ENCODE data around the gene VDAC2.
"Not testable (repeated sequence)": the region's sequence is repeated elsewhere in the genome, so short reads cannot be mapped to it uniquely, and the experiment has no call there.

Gene VDAC2, protein sequence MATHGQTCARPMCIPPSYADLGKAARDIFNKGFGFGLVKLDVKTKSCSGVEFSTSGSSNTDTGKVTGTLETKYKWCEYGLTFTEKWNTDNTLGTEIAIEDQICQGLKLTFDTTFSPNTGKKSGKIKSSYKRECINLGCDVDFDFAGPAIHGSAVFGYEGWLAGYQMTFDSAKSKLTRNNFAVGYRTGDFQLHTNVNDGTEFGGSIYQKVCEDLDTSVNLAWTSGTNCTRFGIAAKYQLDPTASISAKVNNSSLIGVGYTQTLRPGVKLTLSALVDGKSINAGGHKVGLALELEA

DNA sequence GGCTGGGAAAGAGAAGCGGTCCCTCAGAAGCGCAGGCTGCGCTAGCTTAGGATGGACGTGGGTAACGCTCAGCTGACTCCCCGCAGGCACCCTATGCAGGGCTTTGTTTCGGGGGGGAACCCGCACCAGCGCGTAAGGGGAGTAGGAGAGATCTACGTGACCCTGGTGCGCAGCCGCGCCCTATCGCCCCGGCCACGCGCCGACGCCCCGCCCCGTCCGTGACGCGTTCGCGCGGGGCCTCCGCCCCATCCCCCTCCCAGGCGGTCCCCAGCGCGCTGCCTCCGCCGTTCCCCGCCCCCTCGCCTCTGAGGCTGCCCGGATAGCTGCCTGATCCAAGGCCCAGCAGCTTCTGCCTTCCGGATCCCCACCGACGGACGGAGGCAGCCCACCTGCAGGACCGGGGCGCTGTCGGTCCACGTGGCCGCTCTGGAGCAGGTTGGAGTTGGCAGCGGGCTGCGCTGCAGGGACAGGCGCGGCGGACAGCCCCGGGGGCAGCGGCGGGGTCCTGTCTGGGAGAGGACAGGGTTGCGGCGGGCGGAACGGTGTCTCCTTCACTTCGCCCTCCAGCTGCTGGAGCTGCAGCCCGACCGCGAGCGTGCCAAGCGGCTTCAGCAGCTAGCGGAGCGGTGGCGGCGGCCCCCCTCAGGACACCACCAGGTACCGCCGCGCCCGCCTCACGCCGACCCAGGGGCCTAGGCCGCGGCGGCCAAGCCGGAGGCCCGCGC lies at the start of gene VDAC2:
VDAC2 (plus strand) TSS at position 515 of the 725 bp plus-strand sequence. CDS start 363 bp downstream, outside the sequence.
- peak; percentile 47 to 69 for DNase-seq

DNA sequence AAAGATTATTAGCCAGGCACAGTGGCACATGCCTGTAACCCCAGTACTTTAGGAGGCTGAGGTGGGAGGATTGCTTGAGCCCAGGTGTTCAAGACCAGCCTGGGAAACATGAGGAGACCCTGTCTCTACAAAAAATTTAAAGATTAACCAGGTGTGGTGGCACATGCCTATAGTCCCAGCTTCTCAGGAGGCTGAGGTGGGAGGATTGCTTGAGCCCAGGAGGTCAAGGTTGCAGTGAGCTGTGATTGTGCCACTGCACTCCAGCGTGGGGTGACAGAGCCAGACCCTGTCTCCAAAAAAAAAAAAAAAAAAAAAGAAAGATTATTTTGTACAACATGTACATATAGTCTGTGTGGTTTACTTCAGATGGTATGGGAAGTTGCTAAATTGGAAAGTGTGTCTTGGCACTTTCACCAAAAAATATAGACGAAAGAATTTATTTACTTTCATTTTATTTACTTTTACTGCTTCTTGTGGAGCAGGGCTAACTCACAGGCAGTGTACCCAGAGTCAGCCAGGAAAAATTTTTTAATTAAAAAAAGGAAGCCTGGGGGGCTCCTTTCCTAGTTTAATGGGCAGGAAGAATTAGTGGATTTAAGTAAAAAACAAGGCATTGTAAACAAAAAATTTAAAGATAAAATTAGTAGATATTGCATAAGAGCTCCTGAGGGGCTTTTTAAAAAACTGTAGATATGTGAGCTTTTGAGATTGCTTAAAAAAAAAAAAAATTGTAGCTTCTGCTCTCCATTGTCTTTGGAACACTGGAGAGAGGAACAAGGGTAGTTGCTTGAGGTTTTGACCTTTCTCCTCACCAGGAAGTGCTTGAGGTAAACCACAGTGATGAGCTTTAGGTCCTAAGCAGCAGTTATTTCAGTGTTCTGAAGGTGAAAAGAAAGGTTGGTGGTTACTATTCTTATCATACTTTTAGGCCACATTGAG lies 44.6 kb upstream of the VDAC2 start:
- DNase-seq, result no peak

DNA sequence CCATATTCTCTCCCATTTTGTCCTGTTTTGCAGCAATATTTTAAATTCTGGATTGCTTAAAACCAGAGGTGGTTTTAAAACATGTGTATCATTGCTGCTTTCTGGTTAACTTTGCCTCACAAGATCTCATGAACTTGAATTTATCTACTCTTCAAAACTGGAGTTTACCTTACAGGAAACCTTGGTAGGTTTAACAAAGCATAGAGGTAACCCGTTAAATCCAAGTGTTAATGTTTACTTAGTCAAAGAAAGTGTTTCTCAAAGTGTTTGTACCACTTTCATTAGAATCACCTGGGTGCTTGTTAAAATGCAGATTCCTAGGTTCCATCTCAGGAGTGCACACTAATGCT lies 44.0 kb upstream of the VDAC2 start:
- DNase-seq, result no peak

DNA sequence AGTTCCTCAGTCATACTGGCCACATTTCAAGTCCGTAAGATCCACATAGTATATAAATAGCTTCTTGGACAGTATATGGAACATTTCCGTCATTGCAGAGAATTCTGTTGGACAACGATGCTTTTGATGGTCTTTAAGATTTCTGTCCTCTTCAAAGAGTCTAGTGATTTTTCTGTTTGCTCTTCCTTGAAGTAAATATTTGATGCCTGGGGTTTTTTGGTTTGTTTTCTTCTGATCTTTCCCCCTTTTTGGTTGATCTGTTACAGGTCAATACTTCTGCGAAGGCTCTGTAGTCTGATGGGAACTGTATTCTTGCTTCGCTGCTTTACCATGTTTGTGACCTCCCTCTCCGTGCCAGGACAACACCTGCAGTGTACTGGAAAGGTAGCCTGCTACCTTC lies 42.3 kb upstream of the VDAC2 start:
- no peak for DNase-seq

DNA sequence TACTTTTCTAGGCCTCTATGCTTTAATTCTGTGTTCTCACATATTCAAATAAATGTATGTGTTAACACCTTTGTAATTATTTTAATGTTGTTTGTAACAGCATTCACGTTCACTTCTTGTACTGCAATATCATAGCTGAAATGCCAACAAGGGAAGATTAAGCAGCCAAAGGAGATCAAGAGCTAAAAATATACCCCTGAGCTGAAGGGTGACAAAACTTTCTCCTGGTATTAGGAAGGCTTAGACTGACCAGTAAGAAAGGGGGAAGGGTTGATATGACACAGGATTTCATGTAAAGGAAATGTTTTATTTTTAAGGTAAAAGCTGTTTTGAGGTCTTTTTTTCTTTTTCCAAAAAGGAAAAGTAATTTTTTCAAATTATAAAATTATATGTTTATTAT lies 40.4 kb upstream of the VDAC2 start:
- DNase-seq, result no peak

DNA sequence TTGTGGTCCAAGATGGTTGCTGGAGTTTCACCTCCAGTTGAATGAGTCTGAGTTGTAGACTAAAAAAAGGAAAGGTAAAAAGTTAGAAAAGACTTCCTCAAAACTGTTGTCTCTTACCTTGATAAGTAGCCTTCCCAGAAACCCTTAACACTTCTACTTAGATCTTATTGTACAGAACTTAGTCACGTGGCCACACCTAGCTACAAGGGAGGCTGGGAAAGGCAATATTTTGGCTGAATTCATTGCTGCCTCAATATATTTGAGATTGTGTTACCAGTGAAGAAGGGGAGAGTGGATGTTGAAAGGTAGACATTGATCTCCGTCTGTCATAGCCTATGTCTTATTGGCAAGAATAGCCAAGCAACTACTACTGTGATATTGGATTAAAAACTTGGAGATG lies 35.5 kb upstream of the VDAC2 start:
- DNase-seq, result no peak

DNA sequence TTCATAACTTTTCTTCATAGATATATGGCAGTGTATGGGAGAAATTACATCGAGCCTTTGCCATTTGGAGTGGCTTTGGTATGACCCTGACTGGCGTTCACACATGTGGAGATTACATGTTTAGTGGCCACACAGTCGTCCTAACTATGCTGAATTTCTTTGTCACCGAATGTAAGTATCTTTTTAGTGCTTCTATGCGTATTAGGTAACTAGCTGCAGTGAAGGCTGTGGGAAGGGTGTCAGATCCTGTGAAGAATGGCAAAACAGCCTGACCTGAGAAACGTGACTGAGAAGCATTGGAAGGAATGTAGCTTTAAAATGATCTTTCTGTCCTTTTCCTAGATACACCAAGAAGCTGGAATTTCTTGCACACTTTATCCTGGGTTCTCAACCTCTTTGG lies 34.5 kb upstream of the VDAC2 start:
- no peak for DNase-seq

DNA sequence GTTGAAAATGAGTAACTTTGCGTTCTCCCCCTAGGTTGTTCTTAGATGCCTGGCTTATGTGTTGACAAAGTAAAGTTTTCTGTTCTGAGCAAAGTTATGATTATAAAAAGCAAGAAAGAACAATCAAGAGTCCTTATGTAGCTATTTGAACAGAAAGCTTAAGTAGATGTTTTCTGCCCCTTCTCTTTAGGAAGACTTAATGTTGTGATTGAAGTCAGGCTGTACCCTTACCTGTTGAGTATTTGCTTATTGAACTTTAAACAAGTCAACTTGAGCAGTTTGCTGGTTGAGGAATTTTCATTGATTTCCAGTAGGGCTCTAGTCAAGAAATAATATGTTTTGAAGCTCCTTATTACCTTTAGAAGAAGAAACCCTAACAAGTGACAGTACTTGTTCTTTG lies 33.9 kb upstream of the VDAC2 start:
- no peak for DNase-seq

DNA sequence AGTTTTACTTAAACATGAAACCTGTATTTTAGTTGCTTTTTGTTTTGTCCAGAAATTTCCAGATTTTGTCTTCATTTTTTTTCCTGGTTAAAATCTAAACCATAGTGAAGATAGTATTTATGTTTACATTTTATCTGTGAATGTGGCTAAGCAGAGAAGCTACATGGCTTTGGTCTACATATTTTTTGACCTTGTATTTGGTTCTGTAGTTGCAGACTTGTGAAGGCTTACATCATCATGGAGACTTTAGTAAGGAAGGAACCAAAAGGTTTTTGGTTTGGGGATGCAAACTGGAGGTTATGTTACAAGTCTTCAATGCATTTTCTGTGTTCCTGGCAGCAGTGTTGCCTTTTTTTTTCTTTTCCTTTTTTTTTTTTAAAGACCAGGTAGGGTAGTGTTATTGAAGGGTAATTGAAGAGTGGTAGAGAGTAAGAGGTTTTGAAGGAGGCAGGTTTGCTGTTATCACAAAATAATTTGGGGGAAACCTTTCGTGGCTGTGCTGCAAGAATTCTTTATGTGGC lies 30.9 kb upstream of the VDAC2 start:
- no peak for DNase-seq

DNA sequence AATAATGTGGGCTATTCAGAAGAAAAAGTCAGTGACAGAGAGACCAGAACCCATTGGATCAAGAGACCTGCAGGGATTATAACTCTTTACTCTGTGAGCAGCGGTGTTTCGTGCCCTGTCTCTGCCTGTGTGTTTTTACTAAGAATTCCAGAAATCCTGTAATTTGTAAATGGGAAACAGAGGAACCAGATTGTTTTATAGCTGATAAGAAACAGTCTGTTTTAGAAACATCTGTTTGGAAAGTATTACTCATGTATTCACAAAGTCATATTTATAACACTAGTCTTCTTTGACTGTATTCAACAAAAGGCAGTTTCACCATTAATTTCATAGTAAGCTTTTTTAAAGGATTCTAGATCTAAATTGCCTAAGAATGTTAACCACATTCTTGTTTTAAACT lies 30.0 kb upstream of the VDAC2 start:
- DNase-seq, result no peak

DNA sequence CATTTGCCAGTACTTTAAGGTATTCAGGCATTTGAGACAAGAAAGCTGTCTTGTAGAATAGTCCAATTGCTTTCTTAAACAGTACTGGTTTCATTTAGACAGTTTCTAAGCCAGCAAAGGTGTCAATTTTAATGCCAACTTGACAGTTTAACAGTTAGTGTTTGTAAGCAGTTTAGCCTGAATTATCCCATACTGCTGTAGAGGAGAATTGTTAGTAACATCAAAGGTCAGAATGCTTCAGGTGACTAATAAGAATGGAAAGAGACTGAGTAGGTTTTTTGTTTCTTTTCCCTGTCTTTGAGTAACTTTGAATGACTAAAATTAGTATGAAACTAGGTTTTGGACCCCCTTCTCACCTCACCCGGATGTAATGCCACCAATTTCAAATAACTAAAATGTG lies 29.5 kb upstream of the VDAC2 start:
- no peak for DNase-seq

DNA sequence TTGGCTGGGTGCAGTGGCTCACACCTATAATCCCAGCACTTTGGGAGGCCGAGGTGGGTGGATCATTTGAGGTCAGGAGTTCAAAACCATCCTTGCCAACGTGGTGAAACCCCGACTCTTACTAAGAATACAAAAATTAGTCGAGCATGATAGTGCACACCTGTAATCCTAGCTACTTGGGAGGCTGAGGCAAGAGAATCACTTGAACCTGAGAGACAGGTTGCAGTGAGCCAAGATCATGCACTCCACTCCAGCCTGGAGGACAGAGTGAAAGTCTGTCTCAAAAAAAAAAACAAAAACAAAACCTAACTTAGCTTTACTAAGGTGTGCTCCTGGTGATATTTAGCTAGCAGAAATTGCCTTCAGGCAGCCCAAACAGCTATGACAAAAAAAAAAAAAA lies 24.3 kb upstream of the VDAC2 start:
- DNase-seq, result no peak

DNA sequence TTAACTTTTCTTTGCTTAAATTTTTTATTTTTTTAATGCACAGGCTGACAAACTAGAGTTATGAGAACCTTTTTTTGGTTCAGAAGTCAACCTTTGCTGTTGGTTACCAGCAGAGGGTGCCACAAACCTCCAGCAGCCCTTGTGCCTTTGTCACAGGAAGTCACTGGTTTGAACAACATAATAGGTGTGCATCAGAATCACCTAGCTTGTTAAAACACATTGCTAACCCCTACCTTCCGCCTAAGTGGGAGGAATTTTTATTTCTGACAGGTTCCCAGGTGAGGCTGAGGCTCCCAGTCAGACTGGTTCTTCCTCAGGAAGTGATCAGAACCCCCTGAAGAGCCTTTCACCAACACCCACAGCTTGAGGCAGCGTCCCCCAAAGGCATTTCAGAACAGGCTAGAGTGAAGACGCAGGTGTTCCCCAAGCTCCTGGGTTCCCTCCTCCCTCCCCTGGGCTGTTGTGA lies 22.6 kb upstream of the VDAC2 start:
- peak in 1 of 2 experiments; percentile 10 for DNase-seq

DNA sequence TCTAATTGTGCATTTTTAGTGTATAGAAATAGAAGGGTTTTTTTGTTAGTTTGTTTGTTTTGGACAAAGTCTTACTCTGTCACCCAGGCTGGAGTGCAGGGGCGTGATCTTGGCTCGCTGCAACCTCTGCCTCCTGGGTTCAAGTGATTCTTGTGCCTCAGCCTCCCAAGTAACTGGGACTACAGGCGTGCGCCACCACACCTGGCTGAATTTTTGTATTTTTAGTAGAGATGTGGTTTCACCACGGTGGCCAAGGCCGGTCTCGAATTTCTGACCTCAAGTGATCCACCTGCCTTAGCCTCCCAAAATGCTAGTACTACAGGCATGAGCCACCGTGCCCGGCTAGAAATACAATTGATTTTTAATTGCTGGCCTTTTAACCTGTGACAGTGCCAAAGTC lies 22.1 kb upstream of the VDAC2 start:
- DNase-seq, result not testable (repeated sequence)

DNA sequence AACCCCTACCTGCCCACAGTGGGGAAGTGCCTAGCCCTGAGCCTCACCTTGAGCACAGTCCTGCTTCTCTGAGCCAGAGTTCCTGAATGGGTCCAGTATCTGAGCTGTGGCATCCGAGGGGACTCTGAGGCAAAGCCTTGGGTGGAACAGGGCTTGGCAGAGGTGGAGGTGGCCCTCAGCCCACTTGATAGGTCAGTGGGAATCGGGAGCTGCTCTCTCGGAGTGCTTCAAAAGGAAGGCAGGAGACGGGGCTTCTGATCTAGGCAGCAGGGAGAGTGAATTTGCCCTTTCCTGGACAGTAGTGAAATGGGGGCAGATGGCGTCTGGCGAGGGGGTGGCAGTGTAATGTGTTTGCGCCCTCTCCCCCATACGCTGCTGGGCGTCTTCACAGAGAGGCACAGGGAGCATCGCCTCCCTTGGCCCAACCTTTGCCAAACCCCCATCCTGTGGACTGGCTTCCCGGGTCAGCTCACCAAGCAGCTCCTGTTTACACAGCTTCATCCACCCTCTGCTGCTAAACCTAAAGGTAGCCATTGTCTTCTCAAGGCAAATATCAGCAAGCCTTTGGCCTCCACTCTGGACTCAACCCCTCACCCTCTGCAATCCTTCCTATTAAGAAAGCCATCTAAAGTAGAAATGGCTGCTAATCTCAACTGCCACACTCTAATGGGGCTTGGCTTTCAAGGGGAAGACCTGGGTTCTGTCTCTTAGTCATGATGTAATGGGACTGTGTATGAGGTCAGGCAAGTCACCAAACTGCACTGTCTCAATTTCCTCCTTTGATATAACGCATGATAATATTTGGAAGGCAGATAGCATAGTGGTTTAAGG lies 21.1 kb upstream of the VDAC2 start:
- DNase-seq, result no peak

DNA sequence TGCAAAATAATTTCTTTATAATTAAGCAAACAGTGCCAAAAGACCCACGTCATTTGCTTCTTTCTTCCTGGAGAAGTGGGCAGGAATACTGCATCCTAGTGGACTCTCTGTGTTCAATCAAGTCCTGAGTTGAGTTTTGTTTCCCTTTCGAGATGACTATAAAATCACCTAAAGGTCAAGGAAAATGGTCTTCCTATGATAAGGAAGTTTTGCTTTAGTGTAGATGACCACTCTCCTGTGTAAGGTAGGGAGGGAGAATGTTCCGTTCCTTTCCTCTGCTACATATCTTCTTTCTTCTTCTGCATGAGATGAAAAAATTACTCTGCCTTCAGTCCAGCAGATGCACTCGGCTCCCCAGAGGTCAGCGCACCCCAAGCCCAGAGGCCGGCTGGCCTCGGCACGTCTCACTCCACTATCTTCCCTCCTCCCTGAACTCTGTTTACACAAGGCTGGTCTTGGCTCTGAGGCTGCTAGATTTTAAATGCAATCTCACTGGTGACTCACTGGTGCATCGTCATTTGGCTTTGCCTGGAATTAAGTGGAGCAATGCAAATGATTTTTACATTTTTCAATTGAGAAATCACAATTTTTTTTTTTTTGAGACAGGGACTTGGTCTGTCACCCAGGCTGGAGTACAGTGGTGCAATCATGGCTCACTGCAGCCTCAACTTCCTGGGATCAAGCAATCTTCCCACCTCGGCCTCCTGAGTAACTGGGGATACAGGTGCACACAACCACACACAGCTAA lies 18.6 kb upstream of the VDAC2 start:
- no peak for DNase-seq

DNA sequence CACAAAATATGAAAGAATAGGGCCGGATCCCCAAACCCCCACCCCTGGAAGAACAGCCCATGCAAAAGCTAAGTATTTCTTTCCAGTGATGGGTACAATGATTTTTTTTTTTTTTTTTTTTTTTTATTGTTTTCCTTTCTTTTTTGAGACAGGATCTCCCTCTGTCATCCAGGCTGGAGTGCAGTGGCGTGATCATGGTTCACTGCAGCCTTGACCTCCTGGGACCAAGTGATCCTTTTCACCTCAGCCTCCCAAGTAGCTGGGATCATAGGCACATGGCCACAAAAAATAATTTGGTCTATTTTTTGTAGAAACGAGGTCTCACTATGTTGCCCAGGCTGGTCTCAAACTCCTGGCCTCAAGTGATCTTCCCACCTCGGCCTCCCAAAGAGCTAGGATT lies 16.0 kb upstream of the VDAC2 start:
- not testable (repeated sequence) for DNase-seq

DNA sequence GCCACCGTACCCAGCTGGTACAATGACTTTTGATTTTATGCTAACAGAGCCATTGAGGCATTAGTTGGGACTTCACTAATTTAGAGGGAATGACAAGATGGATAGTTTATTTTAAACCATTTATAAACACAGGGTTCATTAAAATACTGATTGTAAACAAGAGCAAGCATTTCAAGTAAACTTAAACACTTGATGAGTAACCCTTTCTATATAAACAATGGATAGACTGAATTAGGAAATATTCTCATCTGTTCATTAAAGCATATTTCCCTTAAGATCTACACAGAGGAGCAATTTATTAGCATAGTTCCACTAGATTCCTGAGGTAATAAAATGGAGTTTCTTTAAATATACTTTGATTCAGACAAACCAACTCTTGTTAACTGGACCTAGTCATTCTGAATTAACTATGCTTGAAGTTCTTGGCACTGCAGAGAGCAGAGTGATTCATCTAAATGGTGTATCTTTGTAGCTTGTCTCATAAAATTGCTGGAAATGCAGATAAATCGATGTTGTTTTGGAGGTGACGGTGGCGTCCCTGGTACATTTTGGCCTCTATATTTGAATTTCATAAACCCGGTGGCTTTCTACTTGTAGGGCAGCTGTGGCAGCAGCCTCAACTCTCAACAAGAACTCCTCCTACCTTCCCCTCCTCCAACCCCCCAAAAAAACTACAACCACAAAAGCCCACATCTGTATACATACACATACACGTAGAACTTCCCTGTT lies 15.4 kb upstream of the VDAC2 start:
- no peak for DNase-seq

DNA sequence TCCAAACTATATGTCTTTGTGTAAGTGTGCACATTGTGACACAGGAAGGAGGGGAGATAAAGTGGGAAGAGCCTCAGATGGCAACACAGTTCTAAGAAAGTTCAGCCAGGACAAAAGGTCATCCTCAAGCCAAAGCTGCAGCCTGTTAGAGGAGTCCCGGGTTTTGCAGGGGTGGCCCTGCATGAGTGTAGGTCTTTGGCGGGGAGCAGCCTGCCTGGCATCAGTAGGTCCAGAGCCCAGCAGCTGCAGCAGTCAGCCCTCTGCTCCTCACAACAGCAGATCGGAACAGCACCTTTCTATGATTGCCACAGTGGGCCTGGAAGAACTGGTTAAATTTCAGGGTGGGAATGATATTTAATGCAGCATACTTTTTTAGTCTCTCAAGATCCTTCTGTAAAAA lies 13.5 kb upstream of the VDAC2 start:
- DNase-seq, result no peak

DNA sequence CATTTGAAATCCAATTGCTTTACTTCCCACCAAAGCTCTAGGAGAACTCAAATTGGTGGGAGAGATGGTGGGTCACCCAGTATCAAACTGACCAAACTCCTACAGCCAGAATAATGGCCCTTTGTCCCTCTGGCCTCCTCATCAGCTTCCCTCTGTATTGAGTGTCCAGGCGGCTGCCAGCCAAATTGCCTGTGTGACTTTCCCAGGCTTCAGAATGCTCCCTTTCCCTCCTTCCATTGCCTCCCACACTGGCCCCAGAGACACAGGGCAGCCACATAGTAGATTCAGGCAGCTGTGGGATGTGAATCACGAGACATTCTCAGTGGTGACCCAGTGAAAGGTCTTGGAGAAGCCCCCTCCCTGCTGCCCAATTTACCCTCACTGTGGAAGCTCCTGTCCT lies 12.7 kb upstream of the VDAC2 start:
- DNase-seq, result no peak

DNA sequence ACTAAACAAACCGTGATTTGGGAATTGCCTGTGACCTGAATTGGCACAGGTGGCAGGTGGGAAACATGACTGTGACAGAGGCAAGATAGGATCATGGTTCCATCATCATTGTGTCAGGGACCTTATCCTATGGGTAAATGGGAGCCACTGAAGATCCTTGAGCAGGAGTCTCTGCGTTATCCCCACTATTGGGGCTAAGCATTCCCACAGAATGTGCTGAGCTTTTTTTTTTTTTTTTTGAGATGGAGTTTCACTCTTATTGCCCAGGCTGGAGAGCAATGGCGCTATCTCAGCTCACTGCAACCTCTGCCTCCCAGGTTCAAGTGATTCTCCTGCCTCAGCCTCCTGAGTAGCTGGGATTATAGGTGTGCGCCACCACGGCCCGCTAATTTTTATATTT lies 10.6 kb upstream of the VDAC2 start:
- DNase-seq, result not testable (repeated sequence)

All from NCI-H524 (cell line).